Measurements from ENCODE around the gene SETMAR.
"Not testable (repeated sequence)": the region's sequence is repeated elsewhere in the genome, so short reads cannot be mapped to it uniquely, and the experiment has no call there.

The SETMAR gene

GRCh38 chr3:4303187-4304123 is at the start of gene SETMAR:
TSS of gene SETMAR (plus strand) at chr3:4303369. CDS start at chr3:4303371, 2 bp downstream.
- peak; percentile 70 to 72 for DNase-seq (ENCODE audit: low read depth in 1 of 2, low spot score in 1 of 2)

- DNase-seq (ENCODE audit: low read depth in 1 of 2, low spot score in 1 of 2), result no peak
Measured at GRCh38 chr3:4261406-4261805, 41.8 kb upstream of the SETMAR start.

- DNase-seq (ENCODE audit: low read depth in 1 of 2, low spot score in 1 of 2), result no peak
Measured at GRCh38 chr3:4264040-4264439, 39.1 kb upstream of the SETMAR start.

- DNase-seq (ENCODE audit: low read depth in 1 of 2, low spot score in 1 of 2), result no peak
Measured at GRCh38 chr3:4270720-4271119, 32.4 kb upstream of the SETMAR start.

- DNase-seq (ENCODE audit: low read depth in 1 of 2, low spot score in 1 of 2), result no peak
Measured at GRCh38 chr3:4271834-4272233, 31.3 kb upstream of the SETMAR start.

GRCh38 chr3:4279516-4280105 is 23.6 kb upstream of the SETMAR start:
- DNase-seq (ENCODE audit: low read depth in 1 of 2, low spot score in 1 of 2), result no peak

GRCh38 chr3:4281991-4282390 is 21.2 kb upstream of the SETMAR start:
- DNase-seq (ENCODE audit: low read depth in 1 of 2, low spot score in 1 of 2), result no peak

GRCh38 chr3:4284865-4285264 is 18.3 kb upstream of the SETMAR start:
- no peak for DNase-seq (ENCODE audit: low read depth in 1 of 2, low spot score in 1 of 2)

GRCh38 chr3:4289044-4289443 is 14.1 kb upstream of the SETMAR start:
- no peak for DNase-seq (ENCODE audit: low read depth in 1 of 2, low spot score in 1 of 2)

- DNase-seq (ENCODE audit: low read depth in 1 of 2, low spot score in 1 of 2), result no peak
Measured at GRCh38 chr3:4290272-4290893, 12.8 kb upstream of the SETMAR start.

GRCh38 chr3:4292301-4292700 is 10.9 kb upstream of the SETMAR start:
- no peak for DNase-seq (ENCODE audit: low read depth in 1 of 2, low spot score in 1 of 2)

- no peak for DNase-seq (ENCODE audit: low read depth in 1 of 2, low spot score in 1 of 2)
Measured at GRCh38 chr3:4294616-4295327, 8.4 kb upstream of the SETMAR start.

- not testable (repeated sequence) for DNase-seq (ENCODE audit: low read depth in 1 of 2, low spot score in 1 of 2)
Measured at GRCh38 chr3:4296454-4296853, 6.7 kb upstream of the SETMAR start.

GRCh38 chr3:4297486-4297885 is 5.7 kb upstream of the SETMAR start:
- DNase-seq (ENCODE audit: low read depth in 1 of 2, low spot score in 1 of 2), result no peak

- no peak for DNase-seq (ENCODE audit: low read depth in 1 of 2, low spot score in 1 of 2)
Measured at GRCh38 chr3:4302747-4303146, 422 bp upstream of the SETMAR start.

- not testable (repeated sequence) for DNase-seq (ENCODE audit: low read depth in 1 of 2, low spot score in 1 of 2)
Measured at GRCh38 chr3:4305210-4305609, 2.0 kb downstream of the SETMAR start.

GRCh38 chr3:4306091-4306490 is 2.9 kb downstream of the SETMAR start:
- no peak for DNase-seq (ENCODE audit: low read depth in 1 of 2, low spot score in 1 of 2)

GRCh38 chr3:4306860-4307259 is 3.7 kb downstream of the SETMAR start:
- no peak for DNase-seq (ENCODE audit: low read depth in 1 of 2, low spot score in 1 of 2)

- DNase-seq (ENCODE audit: low read depth in 1 of 2, low spot score in 1 of 2), result no peak
Measured at GRCh38 chr3:4309491-4310128, 6.4 kb downstream of the SETMAR start.

GRCh38 chr3:4310971-4311370 is 7.8 kb downstream of the SETMAR start:
- DNase-seq (ENCODE audit: low read depth in 1 of 2, low spot score in 1 of 2), result no peak

- no peak for DNase-seq (ENCODE audit: low read depth in 1 of 2, low spot score in 1 of 2)
Measured at GRCh38 chr3:4311496-4311895, 8.3 kb downstream of the SETMAR start.
